SK-N-SH (cell line): ENCODE measurements around the gene VDAC1. TPM values are rescaled to one million over a fixed set of nuclear protein-coding genes. Genes with fewer than 3 reads are reported as not detected.

Experiments used
- CTCF ChIA-PET: fragments of 300-600, 350-600 bp; formaldehyde crosslinking; extraction: SDS; loops from one replicate; lab custom pipeline; 2021; lab: Yijun Ruan, JAX
- POLR2A ChIA-PET: fragments of 350-600 bp; sonication (Branson Sonifier 250); formaldehyde crosslinking; extraction: SDS; loops from one replicate; lab custom pipeline; 2020; ENCODE audit warnings: antibody characterized with exemption, inconsistent platforms; lab: Yijun Ruan, JAX
- DNase-seq: peaks from one replicate; pipeline ENCODE4 v3.0.0; 2012
- H2AFZ ChIP-seq: fragments of 200-600 bp; sonication (generic); 2 replicates; pipeline ENCODE4 v1.8.1; 2016; ENCODE audit warnings: antibody characterized with exemption, mild to moderate bottlenecking, low read depth
- H3F3A ChIP-seq: fragments of 200-600 bp; sonication (generic); replicated peaks from 2 replicates; pipeline ENCODE3; 2016; ENCODE audit warnings: antibody characterized with exemption, mild to moderate bottlenecking; ENCODE audit not compliant: insufficient read depth
- H3K27ac ChIP-seq, 2 experiments: fragments of 200-500 bp in 1 of 2; fragments of 200-600 bp in 1 of 2; sonication (Bioruptor generic) in 1 of 2; sonication (generic), shearing (Covaris generic) in 1 of 2; 2 replicates each; pipeline versions ENCODE4 v1.5.1 to v1.6.1; 2014 to 2016; ENCODE audit warnings: low read depth in 2 of 2, inconsistent platforms in 1 of 2, low read length in 1 of 2, mild to moderate bottlenecking in 1 of 2, mixed read lengths in 1 of 2
- H3K27me3 ChIP-seq: fragments of 200-600 bp; sonication (generic), shearing (Covaris generic); 2 replicates; pipeline ENCODE4 v1.6.1; 2016; ENCODE audit warnings: mixed run types; ENCODE audit not compliant: insufficient read depth
- H3K36me3 ChIP-seq, 2 experiments: fragments of 200-500 bp in 1 of 2; fragments of 200-600 bp in 1 of 2; sonication (Bioruptor generic) in 1 of 2; sonication (generic) in 1 of 2; replicated peaks in 1 of 2; 2 replicates each; pipeline versions ENCODE3 to v1.5.1; 2014 to 2016; ENCODE audit warnings: low read length in 1 of 2, mild to moderate bottlenecking in 1 of 2; ENCODE audit not compliant: insufficient read depth in 2 of 2, control insufficient read depth in 1 of 2
- H3K4me1 ChIP-seq, 2 experiments: fragments of 200-500 bp in 1 of 2; fragments of 200-600 bp in 1 of 2; sonication (Bioruptor generic) in 1 of 2; sonication (generic), shearing (Covaris generic) in 1 of 2; 2 replicates each; pipeline versions ENCODE4 v1.5.1 to v1.6.1; 2014 to 2016; ENCODE audit warnings: low read depth in 1 of 2, low read length in 1 of 2, mixed run types in 1 of 2; ENCODE audit not compliant: insufficient read depth in 2 of 2, control insufficient read depth in 1 of 2
- H3K4me2 ChIP-seq: fragments of 200-600 bp; sonication (generic), shearing (Covaris generic); 2 replicates; pipeline ENCODE4 v1.6.1; 2017; ENCODE audit warnings: mixed run types
- H3K4me3 ChIP-seq, 2 experiments: fragments of 200-500 bp in 1 of 2; fragments of 200-600 bp in 1 of 2; sonication (Bioruptor generic) in 1 of 2; sonication (generic), shearing (Covaris generic) in 1 of 2; 2 replicates each; pipeline versions ENCODE4 v1.5.1 to v1.8.1; 2014 to 2016; ENCODE audit warnings: low read depth in 2 of 2, inconsistent platforms in 1 of 2, low read length in 1 of 2, mild to moderate bottlenecking in 1 of 2, mixed read lengths in 1 of 2, moderate library complexity in 1 of 2
- H3K79me2 ChIP-seq: fragments of 200-600 bp; sonication (generic); 2 replicates; pipeline ENCODE4 v1.8.1; 2017; ENCODE audit warnings: mild to moderate bottlenecking; ENCODE audit not compliant: insufficient read depth
- H3K9ac ChIP-seq: fragments of 200-600 bp; sonication (generic); 2 replicates; pipeline ENCODE4 v1.6.1; 2017; ENCODE audit warnings: mixed run types
- H3K9me2 ChIP-seq: fragments of 200-600 bp; sonication (generic); 2 replicates; pipeline ENCODE4 v1.6.1; 2017; ENCODE audit warnings: mixed run types
- H3K9me3 ChIP-seq: fragments of 200-600 bp; sonication (generic); 2 replicates; pipeline ENCODE4 v1.6.1; 2017; ENCODE audit warnings: mixed run types, mild to moderate bottlenecking, moderate library complexity
- H4K20me1 ChIP-seq: fragments of 200-600 bp; sonication (generic); 2 replicates; pipeline ENCODE4 v1.6.1; 2017; ENCODE audit warnings: mild to moderate bottlenecking, mixed run types; ENCODE audit not compliant: insufficient read depth
- EP300 ChIP-seq, 2 experiments: IDR thresholded peaks; 2 replicates each; pipeline versions ENCODE4 v1.4.0 to v1.6.1; 2012; ENCODE audit warnings: borderline replicate concordance in 1 of 2, low read depth in 1 of 2, low read length in 1 of 2
- GATA2 ChIP-seq: sonication (generic); formaldehyde crosslinking; IDR thresholded peaks from 2 replicates; pipeline ENCODE4 v1.5.0; 2020; ENCODE audit warnings: mild to moderate bottlenecking, missing genetic modification reagents
- JUND ChIP-seq: IDR thresholded peaks from 2 replicates; pipeline ENCODE4 v1.4.0; 2012
- NRF1 ChIP-seq: IDR thresholded peaks from 2 replicates; pipeline ENCODE4 v1.6.1; 2012; ENCODE audit warnings: low read depth, mild to moderate bottlenecking, low read length
- RCOR1 ChIP-seq: fragments of 150-350 bp; IDR thresholded peaks from 2 replicates; pipeline ENCODE4 v1.6.1; 2017; ENCODE audit warnings: antibody characterized with exemption, low read length
- RXRA ChIP-seq: IDR thresholded peaks from 2 replicates; pipeline ENCODE4 v1.4.0; 2012; ENCODE audit warnings: low read depth, mild to moderate bottlenecking, borderline replicate concordance
- SIN3A ChIP-seq: IDR thresholded peaks from 2 replicates; pipeline ENCODE4 v1.6.1; 2012; ENCODE audit warnings: low read depth, mild to moderate bottlenecking, low read length, moderate library complexity, borderline replicate concordance
- SMC3 ChIP-seq: IDR thresholded peaks from 2 replicates; pipeline ENCODE4 v1.6.1; 2012; ENCODE audit warnings: low read depth, low read length, improper control_type of control experiment
- TAF1 ChIP-seq: IDR thresholded peaks from 2 replicates; pipeline ENCODE4 v1.6.1; 2012; ENCODE audit warnings: low read depth, mild to moderate bottlenecking, low read length, moderate library complexity, borderline replicate concordance
- TCF12 ChIP-seq: IDR thresholded peaks from 2 replicates; pipeline ENCODE4 v1.4.0; 2012
- WGBS: methylation state at CpG from one replicate; pipeline ENCODE4 v1.1.6; 2017; ENCODE audit warnings: low lambda C conversion rate; 5-methylcytosine and 5-hydroxymethylcytosine counted together
- polyA plus RNA-seq, 3 experiments: library from polyadenylated mRNA; depleted of rRNA; stranded (reverse); fragments of >200 nt; gene quantifications; 2 replicates each; pipeline ENCODE4 v1.2.3, GENCODE V29; 2012
- TF ChIP-seq, protein P1 (sequence below): IDR thresholded peaks from 2 replicates; pipeline ENCODE4 v1.4.0; 2012; ENCODE audit warnings: low read depth, borderline replicate concordance
- TF ChIP-seq, protein P2 (sequence below): IDR thresholded peaks from 2 replicates; pipeline ENCODE4 v1.6.1; 2012; ENCODE audit warnings: mild to moderate bottlenecking, low read depth, low read length, moderate library complexity

Gene VDAC1
- polyA plus RNA-seq, 1 of the 3 experiments (the other 2 are of a cell fraction), result 166 TPM

DNA sequence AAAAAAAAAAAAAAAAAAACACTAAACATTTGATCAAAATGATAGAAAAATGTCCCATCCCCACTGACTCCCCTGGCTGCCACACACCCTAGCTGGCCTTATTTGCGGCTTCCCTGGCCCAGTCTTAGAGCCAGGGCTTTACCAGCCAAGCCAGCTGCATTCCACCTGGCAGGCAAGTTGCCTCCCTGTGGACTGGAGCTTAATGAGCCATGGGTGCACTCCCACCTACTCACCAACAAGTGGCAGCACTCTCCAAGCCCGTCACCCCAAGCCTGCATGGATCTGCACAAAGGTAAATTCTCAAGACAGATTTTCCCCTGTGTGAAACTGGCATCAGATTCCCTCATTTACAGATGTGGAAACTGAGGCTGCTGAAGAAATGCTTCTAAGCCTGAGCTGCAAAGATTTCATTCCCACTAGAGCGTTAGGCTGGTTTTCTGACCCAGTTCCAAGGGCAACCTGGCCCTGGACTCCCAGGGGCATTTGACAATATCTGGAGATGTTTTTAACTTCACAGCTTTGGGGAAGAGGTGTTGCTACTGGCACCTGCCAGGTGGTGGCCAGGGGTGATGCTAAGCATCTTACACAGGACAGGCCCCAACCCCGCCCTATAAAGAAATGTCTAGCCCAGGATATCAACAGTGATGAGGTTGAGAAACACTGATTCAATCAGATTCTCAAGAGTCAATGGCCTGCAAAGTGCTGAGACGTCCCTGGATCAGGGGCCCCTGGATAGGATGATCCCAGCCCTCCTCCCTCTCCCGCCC lies 21.9 kb upstream of the VDAC1 start (continued):
- TF ChIP-seq GATA2 (CRISPR knock-in tag), result no peak
- TF ChIP-seq SIN3A, result no peak
- TF ChIP-seq, protein P1, sequence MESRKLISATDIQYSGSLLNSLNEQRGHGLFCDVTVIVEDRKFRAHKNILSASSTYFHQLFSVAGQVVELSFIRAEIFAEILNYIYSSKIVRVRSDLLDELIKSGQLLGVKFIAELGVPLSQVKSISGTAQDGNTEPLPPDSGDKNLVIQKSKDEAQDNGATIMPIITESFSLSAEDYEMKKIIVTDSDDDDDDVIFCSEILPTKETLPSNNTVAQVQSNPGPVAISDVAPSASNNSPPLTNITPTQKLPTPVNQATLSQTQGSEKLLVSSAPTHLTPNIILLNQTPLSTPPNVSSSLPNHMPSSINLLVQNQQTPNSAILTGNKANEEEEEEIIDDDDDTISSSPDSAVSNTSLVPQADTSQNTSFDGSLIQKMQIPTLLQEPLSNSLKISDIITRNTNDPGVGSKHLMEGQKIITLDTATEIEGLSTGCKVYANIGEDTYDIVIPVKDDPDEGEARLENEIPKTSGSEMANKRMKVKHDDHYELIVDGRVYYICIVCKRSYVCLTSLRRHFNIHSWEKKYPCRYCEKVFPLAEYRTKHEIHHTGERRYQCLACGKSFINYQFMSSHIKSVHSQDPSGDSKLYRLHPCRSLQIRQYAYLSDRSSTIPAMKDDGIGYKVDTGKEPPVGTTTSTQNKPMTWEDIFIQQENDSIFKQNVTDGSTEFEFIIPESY, result no peak
- TF ChIP-seq, protein P2, sequence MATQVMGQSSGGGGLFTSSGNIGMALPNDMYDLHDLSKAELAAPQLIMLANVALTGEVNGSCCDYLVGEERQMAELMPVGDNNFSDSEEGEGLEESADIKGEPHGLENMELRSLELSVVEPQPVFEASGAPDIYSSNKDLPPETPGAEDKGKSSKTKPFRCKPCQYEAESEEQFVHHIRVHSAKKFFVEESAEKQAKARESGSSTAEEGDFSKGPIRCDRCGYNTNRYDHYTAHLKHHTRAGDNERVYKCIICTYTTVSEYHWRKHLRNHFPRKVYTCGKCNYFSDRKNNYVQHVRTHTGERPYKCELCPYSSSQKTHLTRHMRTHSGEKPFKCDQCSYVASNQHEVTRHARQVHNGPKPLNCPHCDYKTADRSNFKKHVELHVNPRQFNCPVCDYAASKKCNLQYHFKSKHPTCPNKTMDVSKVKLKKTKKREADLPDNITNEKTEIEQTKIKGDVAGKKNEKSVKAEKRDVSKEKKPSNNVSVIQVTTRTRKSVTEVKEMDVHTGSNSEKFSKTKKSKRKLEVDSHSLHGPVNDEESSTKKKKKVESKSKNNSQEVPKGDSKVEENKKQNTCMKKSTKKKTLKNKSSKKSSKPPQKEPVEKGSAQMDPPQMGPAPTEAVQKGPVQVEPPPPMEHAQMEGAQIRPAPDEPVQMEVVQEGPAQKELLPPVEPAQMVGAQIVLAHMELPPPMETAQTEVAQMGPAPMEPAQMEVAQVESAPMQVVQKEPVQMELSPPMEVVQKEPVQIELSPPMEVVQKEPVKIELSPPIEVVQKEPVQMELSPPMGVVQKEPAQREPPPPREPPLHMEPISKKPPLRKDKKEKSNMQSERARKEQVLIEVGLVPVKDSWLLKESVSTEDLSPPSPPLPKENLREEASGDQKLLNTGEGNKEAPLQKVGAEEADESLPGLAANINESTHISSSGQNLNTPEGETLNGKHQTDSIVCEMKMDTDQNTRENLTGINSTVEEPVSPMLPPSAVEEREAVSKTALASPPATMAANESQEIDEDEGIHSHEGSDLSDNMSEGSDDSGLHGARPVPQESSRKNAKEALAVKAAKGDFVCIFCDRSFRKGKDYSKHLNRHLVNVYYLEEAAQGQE, result no peak

DNA sequence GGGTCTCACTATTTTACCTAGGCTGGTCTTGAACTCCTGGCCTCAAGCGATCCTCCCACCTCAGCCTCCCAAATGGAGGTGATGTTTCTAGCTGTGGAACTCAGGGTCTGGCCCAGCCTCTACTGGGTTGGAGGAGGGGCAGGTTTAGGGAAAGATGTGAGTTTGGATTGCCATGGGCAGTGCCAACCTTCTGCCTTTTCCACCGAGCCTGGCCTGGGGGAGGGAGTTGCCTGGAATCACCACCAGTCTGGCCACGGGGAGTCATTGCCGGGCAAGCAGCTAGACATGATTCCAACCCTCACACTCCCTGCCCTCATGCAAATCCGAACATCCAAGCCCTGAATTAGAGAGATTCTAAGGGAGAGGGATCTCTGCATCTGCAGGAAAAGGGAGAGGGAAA lies 21.0 kb upstream of the VDAC1 start:
- Histone ChIP-seq H4K20me1 (no peaks in the 10 kb centered on the region), H3K4me2 (no peak overlapping the region), H3K9ac (no peak overlapping the region), H3K4me1 (no peaks in the 10 kb centered on the region), H3K4me3 (no peak overlapping the region), H3K36me3 (no peaks in the 10 kb centered on the region), H3K79me2 (no peaks in the 10 kb centered on the region), H3F3A (peaks cover 6% of the 10 kb centered on the region), H3K27ac (no peak overlapping the region), H3K9me2 (no peaks in the 10 kb centered on the region), H2AFZ (no peak overlapping the region), H3K27me3 (no peaks in the 10 kb centered on the region), H3K9me3 (no peaks in the 10 kb centered on the region)
- CTCF ChIA-PET, result interaction anchor here (0.6 to 4.2 kb wide), 14 partner anchors 10 to 263 kb away, joined by 3 to 43 read pairs (median 6); no protein-coding TSS in a partner anchor
- no peak for TF ChIP-seq NRF1
- TF ChIP-seq EP300 (IDR thresholded peaks at IDR 0.05; ENCODE audit: borderline replicate concordance in 1 of 2, low read depth in 1 of 2, low read length in 1 of 2), result no peak
- TF ChIP-seq RCOR1, result no peak
- no peak for TF ChIP-seq JUND
- no peak for TF ChIP-seq SMC3
- no peak for TF ChIP-seq TAF1
- no peak for TF ChIP-seq TCF12
- TF ChIP-seq RXRA, result no peak
- DNase-seq, result no peak
- POLR2A ChIA-PET, result interaction anchor here (0.6 kb wide), 1 partner anchor 47 kb away, joined by 3 read pairs; no protein-coding TSS in a partner anchor
- 87% methylated on average over 5 of the region's 5 CpGs for WGBS
